C4-2B (cell line): ENCODE measurements around the gene SPTBN4.
A peak's percentile ranks its signal among the peaks of the same experiment; 100 is the strongest.
"Not testable (repeated sequence)": the region's sequence is repeated elsewhere in the genome, so short reads cannot be mapped to it uniquely, and the experiment has no call there.

Experiments used
- H3K27ac ChIP-seq: fragments of 450-650 bp; 2 replicates; pipeline ENCODE4 v1.5.1; 2017
- CTCF ChIP-seq: fragments of 450-650 bp; conservative IDR thresholded peaks from 2 replicates; pipeline ENCODE4 v1.5.1; 2017; ENCODE audit warnings: mild to moderate bottlenecking
- ZFX ChIP-seq: fragments of 450-650 bp; IDR thresholded peaks from 2 replicates; pipeline ENCODE4 v1.6.1; 2017

SPTBN4 gene

GRCh38 chr19:40513345-40513678 is 46.5 kb downstream of the SPTBN4 start:
- H3K27ac ChIP-seq: no peak overlapping the region
- no peak for TF ChIP-seq ZFX
- no peak for TF ChIP-seq CTCF

GRCh38 chr19:40513741-40514315 is 47.0 kb downstream of the SPTBN4 start:
- TF ChIP-seq CTCF: no peak
- no peak for TF ChIP-seq ZFX
- H3K27ac ChIP-seq: no peak overlapping the region

- H3K27ac ChIP-seq: no peak overlapping the region
- TF ChIP-seq ZFX (no peak), CTCF (no peak)
Observed at GRCh38 chr19:40517248-40517647, 50.4 kb downstream of the SPTBN4 start.

GRCh38 chr19:40519352-40520322 is 52.8 kb downstream of the SPTBN4 start:
- TF ChIP-seq CTCF: no peak
- TF ChIP-seq ZFX: no peak
- no peak overlapping the region for H3K27ac ChIP-seq

GRCh38 chr19:40521276-40521675 is 54.5 kb downstream of the SPTBN4 start:
- TF ChIP-seq ZFX (no peak), CTCF (peak; percentile 67)
- H3K27ac ChIP-seq: no peak overlapping the region

- not testable (repeated sequence) for H3K27ac ChIP-seq
Observed at GRCh38 chr19:40521900-40522299, 55.1 kb downstream of the SPTBN4 start.

GRCh38 chr19:40523322-40524047 is 56.7 kb downstream of the SPTBN4 start:
- no peak overlapping the region for H3K27ac ChIP-seq
- TF ChIP-seq ZFX (no peak), CTCF (peak; percentile 78)
